ENCODE results near the gene SLC16A1. TPM values are rescaled to one million over a fixed set of nuclear protein-coding genes. Genes with fewer than 3 reads are reported as not detected.

Gene SLC16A1
- polyA plus RNA-seq, 1 of the 3 experiments (the other 2 are of a cell fraction) = 34.2 TPM

DNA sequence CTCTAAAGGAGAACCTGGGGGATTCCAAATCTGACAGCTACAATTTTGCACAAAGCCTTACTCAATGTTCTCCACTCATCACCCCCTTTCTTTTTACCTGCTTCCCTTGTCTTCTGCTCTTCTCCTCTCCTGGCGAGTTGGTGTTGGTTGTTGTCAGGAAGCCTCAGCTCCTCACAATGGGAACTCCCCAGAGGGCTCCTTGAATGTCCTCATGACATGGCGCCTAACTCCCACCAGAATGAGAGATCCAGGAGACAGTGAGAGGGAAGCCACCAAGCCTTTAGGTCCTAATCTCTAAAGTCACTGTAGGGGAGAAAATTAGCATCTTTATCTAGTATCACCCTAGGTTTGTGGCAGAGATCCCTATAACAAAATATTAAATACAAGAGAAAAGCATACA is 87.8 kb downstream of the SLC16A1 start:
- no peaks in the 10 kb centered on the region for H3K9me2 ChIP-seq
- CTCF ChIA-PET = interaction anchor here (0.6 to 1.9 kb wide), 5 partner anchors 12 to 307 kb away, joined by 3 to 7 read pairs (median 5); partner anchors contain the start of gene LRIG2
- no peaks in the 10 kb centered on the region for H3K27me3 ChIP-seq (ENCODE audit: insufficient read depth)
- H4K20me1 ChIP-seq (ENCODE audit: insufficient read depth) = no peaks in the 10 kb centered on the region
- no peak overlapping the region for H3K9ac ChIP-seq
- H3K79me2 ChIP-seq (ENCODE audit: insufficient read depth) = no peaks in the 10 kb centered on the region
- no peaks in the 10 kb centered on the region for H3K9me3 ChIP-seq
- no peaks in the 10 kb centered on the region for H3K36me3 ChIP-seq (replicated peaks in 1 of 2; ENCODE audit: control insufficient read depth in 1 of 2, insufficient read depth in 2 of 2, low read length in 1 of 2)
- WGBS (ENCODE audit: low lambda C conversion rate) = 100% methylated on average over 2 of the region's 2 CpGs
- H3F3A ChIP-seq (replicated peaks; ENCODE audit: insufficient read depth) = no peaks in the 10 kb centered on the region
- H3K4me3 ChIP-seq (ENCODE audit: low read depth in 2 of 2, low read length in 1 of 2) = no peak overlapping the region
- POLR2A ChIA-PET = no interaction called here
- peaks cover 0 to 12% of the 10 kb centered on the region in 2 experiments; a peak in 2 of 4 replicates for H3K4me1 ChIP-seq (ENCODE audit: control insufficient read depth in 1 of 2, insufficient read depth in 2 of 2, low read depth in 1 of 2, low read length in 1 of 2)
- no peak overlapping the region for H3K27ac ChIP-seq (ENCODE audit: low read depth in 2 of 2, low read length in 1 of 2)
- H2AFZ ChIP-seq (ENCODE audit: low read depth) = no peak overlapping the region
- TF ChIP-seq TAF1 (IDR thresholded peaks at IDR 0.05; ENCODE audit: borderline replicate concordance, low read depth, low read length) (no peak), FOSL2 (IDR thresholded peaks at IDR 0.05; ENCODE audit: borderline replicate concordance, low read depth) (no peak), SMC3 (IDR thresholded peaks at IDR 0.05; ENCODE audit: low read depth, low read length) (no peak), SIN3A (IDR thresholded peaks at IDR 0.05; ENCODE audit: borderline replicate concordance, low read depth, low read length) (no peak), RFX5 (IDR thresholded peaks at IDR 0.05; ENCODE audit: low read length) (no peak), GATA2 (CRISPR knock-in tag; IDR thresholded peaks at IDR 0.05) (no peak), NRF1 (IDR thresholded peaks at IDR 0.05; ENCODE audit: low read depth, low read length) (no peak), MXI1 (IDR thresholded peaks at IDR 0.05; ENCODE audit: low read depth, low read length) (no peak), RXRA (IDR thresholded peaks at IDR 0.05; ENCODE audit: borderline replicate concordance, low read depth) (no peak), NFIC (IDR thresholded peaks at IDR 0.05; ENCODE audit: borderline replicate concordance) (no peak), EZH2phosphoT487 (IDR thresholded peaks at IDR 0.05; ENCODE audit: borderline replicate concordance, low read depth) (no peak), RCOR1 (IDR thresholded peaks at IDR 0.05; ENCODE audit: low read length) (no peak), CHD2 (IDR thresholded peaks at IDR 0.05; ENCODE audit: low read length, partially characterized antibody) (no peak)
- TF ChIP-seq, protein P1, sequence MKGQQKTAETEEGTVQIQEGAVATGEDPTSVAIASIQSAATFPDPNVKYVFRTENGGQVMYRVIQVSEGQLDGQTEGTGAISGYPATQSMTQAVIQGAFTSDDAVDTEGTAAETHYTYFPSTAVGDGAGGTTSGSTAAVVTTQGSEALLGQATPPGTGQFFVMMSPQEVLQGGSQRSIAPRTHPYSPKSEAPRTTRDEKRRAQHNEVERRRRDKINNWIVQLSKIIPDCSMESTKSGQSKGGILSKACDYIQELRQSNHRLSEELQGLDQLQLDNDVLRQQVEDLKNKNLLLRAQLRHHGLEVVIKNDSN (IDR thresholded peaks at IDR 0.05; ENCODE audit: borderline replicate concordance, low read depth) = no peak
- TF ChIP-seq, protein P2, sequence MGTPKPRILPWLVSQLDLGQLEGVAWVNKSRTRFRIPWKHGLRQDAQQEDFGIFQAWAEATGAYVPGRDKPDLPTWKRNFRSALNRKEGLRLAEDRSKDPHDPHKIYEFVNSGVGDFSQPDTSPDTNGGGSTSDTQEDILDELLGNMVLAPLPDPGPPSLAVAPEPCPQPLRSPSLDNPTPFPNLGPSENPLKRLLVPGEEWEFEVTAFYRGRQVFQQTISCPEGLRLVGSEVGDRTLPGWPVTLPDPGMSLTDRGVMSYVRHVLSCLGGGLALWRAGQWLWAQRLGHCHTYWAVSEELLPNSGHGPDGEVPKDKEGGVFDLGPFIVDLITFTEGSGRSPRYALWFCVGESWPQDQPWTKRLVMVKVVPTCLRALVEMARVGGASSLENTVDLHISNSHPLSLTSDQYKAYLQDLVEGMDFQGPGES (IDR thresholded peaks at IDR 0.05; ENCODE audit: low read depth, low read length) = no peak
- TF ChIP-seq, protein P3, sequence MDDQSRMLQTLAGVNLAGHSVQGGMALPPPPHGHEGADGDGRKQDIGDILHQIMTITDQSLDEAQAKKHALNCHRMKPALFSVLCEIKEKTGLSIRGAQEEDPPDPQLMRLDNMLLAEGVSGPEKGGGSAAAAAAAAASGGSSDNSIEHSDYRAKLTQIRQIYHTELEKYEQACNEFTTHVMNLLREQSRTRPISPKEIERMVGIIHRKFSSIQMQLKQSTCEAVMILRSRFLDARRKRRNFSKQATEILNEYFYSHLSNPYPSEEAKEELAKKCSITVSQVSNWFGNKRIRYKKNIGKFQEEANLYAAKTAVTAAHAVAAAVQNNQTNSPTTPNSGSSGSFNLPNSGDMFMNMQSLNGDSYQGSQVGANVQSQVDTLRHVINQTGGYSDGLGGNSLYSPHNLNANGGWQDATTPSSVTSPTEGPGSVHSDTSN (IDR thresholded peaks at IDR 0.05) = no peak
- TF ChIP-seq, protein P4, sequence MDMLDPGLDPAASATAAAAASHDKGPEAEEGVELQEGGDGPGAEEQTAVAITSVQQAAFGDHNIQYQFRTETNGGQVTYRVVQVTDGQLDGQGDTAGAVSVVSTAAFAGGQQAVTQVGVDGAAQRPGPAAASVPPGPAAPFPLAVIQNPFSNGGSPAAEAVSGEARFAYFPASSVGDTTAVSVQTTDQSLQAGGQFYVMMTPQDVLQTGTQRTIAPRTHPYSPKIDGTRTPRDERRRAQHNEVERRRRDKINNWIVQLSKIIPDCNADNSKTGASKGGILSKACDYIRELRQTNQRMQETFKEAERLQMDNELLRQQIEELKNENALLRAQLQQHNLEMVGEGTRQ (IDR thresholded peaks at IDR 0.05; ENCODE audit: borderline replicate concordance, low read depth, low read length) = no peak
- DNase-seq = no peak
- H3K4me2 ChIP-seq = no peak overlapping the region
